Right hindlimb (tissue), 1 donor: ENCODE results near the gene GARNL3.

ENCODE experiments used
- DNase-seq: peaks from one replicate; pipeline ENCODE4 v3.0.0-alpha.2; 2018

GARNL3 gene

GRCh38 chr9:127389381-127390247 is 125.0 kb downstream of the GARNL3 start:
- DNase-seq: no peak

- DNase-seq: no peak
Measured at GRCh38 chr9:127390248-127390545, 125.6 kb downstream of the GARNL3 start.

- no peak for DNase-seq
Measured at GRCh38 chr9:127390563-127390962, 126.0 kb downstream of the GARNL3 start.

GRCh38 chr9:127392166-127392565 is 127.6 kb downstream of the GARNL3 start:
- DNase-seq: no peak

- DNase-seq: no peak
Measured at GRCh38 chr9:127392976-127393375, 128.4 kb downstream of the GARNL3 start.

- DNase-seq: no peak
Measured at GRCh38 chr9:127393645-127394044, 129.1 kb downstream of the GARNL3 start.

- DNase-seq: no peak
Measured at GRCh38 chr9:127395497-127396252, 131.1 kb downstream of the GARNL3 start.

GRCh38 chr9:127396253-127396807 is 131.8 kb downstream of the GARNL3 start:
- no peak for DNase-seq

- DNase-seq: peak; percentile 100
Measured at GRCh38 chr9:127396808-127397645, 132.5 kb downstream of the GARNL3 start, which contains the start of gene SLC2A8. Gene SLC2A8 (plus strand): TSS chr9:127397169. CDS start chr9:127397231, 62 bp downstream.

GRCh38 chr9:127397646-127398274 is 133.2 kb downstream of the GARNL3 start:
- peak; percentile 60 for DNase-seq

- no peak for DNase-seq
Measured at GRCh38 chr9:127398275-127398647, 133.7 kb downstream of the GARNL3 start.

- no peak for DNase-seq
Measured at GRCh38 chr9:127398715-127399400, 134.3 kb downstream of the GARNL3 start.

GRCh38 chr9:127399736-127400269 is 135.2 kb downstream of the GARNL3 start:
- no peak for DNase-seq

- no peak for DNase-seq
Measured at GRCh38 chr9:127402401-127403090, 138.0 kb downstream of the GARNL3 start.

- no peak for DNase-seq
Measured at GRCh38 chr9:127403507-127404192, 139.1 kb downstream of the GARNL3 start.

GRCh38 chr9:127404631-127405030 is 140.1 kb downstream of the GARNL3 start:
- DNase-seq: no peak

GRCh38 chr9:127405344-127406125 is 141.0 kb downstream of the GARNL3 start:
- no peak for DNase-seq

- DNase-seq: no peak
Measured at GRCh38 chr9:127406799-127407491, 142.4 kb downstream of the GARNL3 start.

GRCh38 chr9:127407492-127407843 is 142.9 kb downstream of the GARNL3 start:
- no peak for DNase-seq
